ENCODE results near the gene GART. TPM values are rescaled to one million over a fixed set of nuclear protein-coding genes. Genes with fewer than 3 reads are reported as not detected.

GART gene
- total RNA-seq, 2 donors from 2014 or later = 55.9 to 65.3 TPM

GRCh38 chr21:33522297-33522952 lies 19.5 kb downstream of the GART start:
- Histone ChIP-seq H3K9me3 (no peaks in the 10 kb centered on the region), H3K36me3 (no peaks in the 10 kb centered on the region), H3K27ac (no peak overlapping the region), H3K4me1 (replicated peaks) (no peaks in the 10 kb centered on the region), H3K4me3 (no peak overlapping the region), H3K27me3 (replicated peaks; ENCODE audit: insufficient read depth) (no peaks in the 10 kb centered on the region)
- TF ChIP-seq POLR2A (IDR thresholded peaks at IDR 0.05) = no peak
- TF ChIP-seq CTCF (IDR thresholded peaks at IDR 0.05) = no peak
- no peak for TF ChIP-seq POLR2AphosphoS5 (IDR thresholded peaks at IDR 0.05)
- WGBS = 78% methylated on average over 5 of the region's 5 CpGs
- intact Hi-C loops (cut with DNase I) = no loop called here
- DNase-seq (ENCODE audit: low spot score) = no peak

- DNase-seq (ENCODE audit: low spot score) = no peak
- TF ChIP-seq POLR2AphosphoS5 (IDR thresholded peaks at IDR 0.05) = no peak
- TF ChIP-seq POLR2A (IDR thresholded peaks at IDR 0.05) = no peak
- no peak for TF ChIP-seq CTCF (IDR thresholded peaks at IDR 0.05)
- no peaks in the 10 kb centered on the region for H3K9me3 ChIP-seq
- no peaks in the 10 kb centered on the region for H3K4me1 ChIP-seq (replicated peaks)
- 91% methylated on average over 4 of the region's 4 CpGs for WGBS
- H3K27me3 ChIP-seq (replicated peaks; ENCODE audit: insufficient read depth) = no peaks in the 10 kb centered on the region
- H3K36me3 ChIP-seq = peaks cover 0 to 5% of the 10 kb centered on the region in 2 donors
- H3K4me3 ChIP-seq = no peak overlapping the region
- H3K27ac ChIP-seq = no peak overlapping the region
- intact Hi-C loops (cut with DNase I) = no loop called here
These were observed 23.0 kb downstream of the GART start for GRCh38 chr21:33518899-33519298.

DNA sequence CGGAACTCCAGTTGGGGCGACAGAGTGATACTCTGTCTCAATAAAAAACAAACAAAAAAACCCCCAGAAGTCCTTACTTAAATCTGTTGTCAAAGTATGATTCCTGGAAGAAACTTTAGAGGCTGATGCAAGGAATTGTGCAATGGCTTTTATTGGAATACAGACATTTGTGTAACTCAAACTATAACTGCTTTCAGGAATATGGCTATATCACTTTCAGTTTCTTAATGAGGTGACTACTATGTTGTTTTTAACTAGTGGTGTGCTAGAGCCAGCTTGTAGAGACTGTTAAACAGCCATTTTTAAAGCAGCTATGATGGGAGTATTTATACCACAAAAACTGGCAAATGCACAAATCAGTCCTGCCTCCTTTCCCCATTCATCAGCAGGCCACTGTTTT lies 27.7 kb downstream of the GART start:
- Histone ChIP-seq H3K27ac (no peak overlapping the region), H3K27me3 (replicated peaks; ENCODE audit: insufficient read depth) (no peaks in the 10 kb centered on the region), H3K4me3 (no peak overlapping the region), H3K4me1 (replicated peaks) (no peaks in the 10 kb centered on the region), H3K9me3 (no peaks in the 10 kb centered on the region), H3K36me3 (peaks cover 7 to 10% of the 10 kb centered on the region in 2 donors)
- TF ChIP-seq POLR2A (IDR thresholded peaks at IDR 0.05) (no peak), POLR2AphosphoS5 (IDR thresholded peaks at IDR 0.05) (no peak), CTCF (IDR thresholded peaks at IDR 0.05) (no peak)
- WGBS = 100% methylated on average over 2 of the region's 2 CpGs
- no peak for DNase-seq (ENCODE audit: low spot score)
- intact Hi-C loops (cut with DNase I) = no loop called here

DNA sequence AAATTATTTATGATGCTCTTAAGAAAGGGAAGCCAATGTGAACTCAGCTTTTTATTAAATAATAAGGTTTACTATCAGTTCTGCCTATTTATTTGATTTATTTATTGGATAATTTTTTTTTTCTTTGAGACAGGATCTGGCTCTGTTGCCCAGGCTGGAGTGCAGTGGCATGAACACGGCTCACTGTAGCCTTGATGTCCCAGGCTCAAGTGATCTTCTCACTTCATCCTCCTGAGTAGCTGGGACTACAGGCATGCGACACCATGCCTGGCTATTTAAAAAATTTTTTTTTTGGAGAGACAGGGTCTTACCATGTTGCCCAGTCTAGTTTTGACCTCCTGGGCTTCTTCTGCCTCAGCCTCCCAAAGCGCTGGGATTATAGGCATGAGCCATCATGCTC lies 29.4 kb downstream of the GART start:
- H3K27ac ChIP-seq = no peak overlapping the region
- TF ChIP-seq CTCF (IDR thresholded peaks at IDR 0.05) (no peak), POLR2AphosphoS5 (IDR thresholded peaks at IDR 0.05) (no peak), POLR2A (IDR thresholded peaks at IDR 0.05) (no peak)
- H3K4me3 ChIP-seq = no peak overlapping the region
- WGBS = 97% methylated on average over 3 of the region's 3 CpGs
- no peak for DNase-seq (ENCODE audit: low spot score)
- H3K9me3 ChIP-seq = no peaks in the 10 kb centered on the region
- H3K27me3 ChIP-seq (replicated peaks; ENCODE audit: insufficient read depth) = no peaks in the 10 kb centered on the region
- H3K36me3 ChIP-seq = peaks cover 7 to 10% of the 10 kb centered on the region in 2 donors
- no peaks in the 10 kb centered on the region for H3K4me1 ChIP-seq (replicated peaks)
- intact Hi-C loops (cut with DNase I) = no loop called here

GRCh38 chr21:33511639-33512038 lies 30.3 kb downstream of the GART start:
- TF ChIP-seq POLR2AphosphoS5 (IDR thresholded peaks at IDR 0.05) (no peak), CTCF (IDR thresholded peaks at IDR 0.05) (no peak), POLR2A (IDR thresholded peaks at IDR 0.05) (no peak)
- no peak for DNase-seq (ENCODE audit: low spot score)
- intact Hi-C loops (cut with DNase I) = no loop called here
- no peak overlapping the region for H3K4me3 ChIP-seq
- WGBS = 95% methylated on average over 4 of the region's 4 CpGs
- H3K27me3 ChIP-seq (replicated peaks; ENCODE audit: insufficient read depth) = no peaks in the 10 kb centered on the region
- H3K9me3 ChIP-seq = no peaks in the 10 kb centered on the region
- no peaks in the 10 kb centered on the region for H3K4me1 ChIP-seq (replicated peaks)
- H3K27ac ChIP-seq = no peak overlapping the region
- peaks cover 2 to 10% of the 10 kb centered on the region in 2 donors for H3K36me3 ChIP-seq
